Skeletal muscle satellite cell (primary cell): Measurements from ENCODE around the gene KRTAP4-3.
"Not testable (repeated sequence)": the region's sequence is repeated elsewhere in the genome, so short reads cannot be mapped to it uniquely, and the experiment has no call there.

Experiments used
- H3K27me3 ChIP-seq: 2 replicates; pipeline ENCODE4 v1.7.0; 2013; ENCODE audit warnings: low read length; ENCODE audit not compliant: control insufficient read depth, insufficient read depth
- H3K36me3 ChIP-seq: 2 replicates; pipeline ENCODE4 v1.7.0; 2013; ENCODE audit warnings: mild to moderate bottlenecking, control low read depth, low read length; ENCODE audit not compliant: insufficient read depth
- H3K4me1 ChIP-seq: 2 replicates; pipeline ENCODE4 v1.7.0; 2013; ENCODE audit warnings: low read length; ENCODE audit not compliant: control insufficient read depth, insufficient read depth
- H3K4me2 ChIP-seq: 2 replicates; pipeline ENCODE4 v1.7.0; 2013; ENCODE audit warnings: mild to moderate bottlenecking, low read length
- H3K4me3 ChIP-seq: 2 replicates; pipeline ENCODE4 v1.7.0; 2013; ENCODE audit warnings: low read length
- H3K9ac ChIP-seq: 2 replicates; pipeline ENCODE4 v1.7.0; 2013; ENCODE audit warnings: mild to moderate bottlenecking, low read depth, low read length, moderate library complexity
- H3K9me3 ChIP-seq: replicated peaks from 2 replicates; pipeline ENCODE4 v1.7.0; 2013; ENCODE audit warnings: mild to moderate bottlenecking, control low read depth, low read length

The KRTAP4-3 gene

DNA sequence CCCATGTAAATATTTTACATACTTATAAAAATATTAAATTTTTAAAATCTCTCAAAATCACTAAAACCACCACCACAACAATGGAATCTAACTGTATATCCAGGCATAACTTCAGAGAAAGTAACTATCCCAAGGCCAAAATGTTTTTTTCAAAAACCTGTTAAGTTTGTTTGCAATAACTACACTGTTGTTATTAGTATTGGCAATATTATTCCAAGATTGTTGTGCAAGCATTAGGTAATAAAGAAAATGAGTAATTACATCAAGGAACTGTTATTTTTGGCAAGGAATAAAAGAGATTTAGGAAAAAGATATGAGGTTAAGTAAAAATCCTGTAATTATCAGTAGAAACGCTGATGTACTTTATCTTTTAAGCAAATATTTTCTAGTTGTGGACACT is 40.6 kb downstream of the KRTAP4-3 start:
- H3K4me2 ChIP-seq: no peak overlapping the region
- H3K4me3 ChIP-seq: no peak overlapping the region
- H3K9me3 ChIP-seq: no peaks in the 10 kb centered on the region
- no peak overlapping the region for H3K9ac ChIP-seq
- H3K27me3 ChIP-seq: no peaks in the 10 kb centered on the region
- peaks cover 17% of the 10 kb centered on the region for H3K4me1 ChIP-seq
- no peaks in the 10 kb centered on the region for H3K36me3 ChIP-seq

DNA sequence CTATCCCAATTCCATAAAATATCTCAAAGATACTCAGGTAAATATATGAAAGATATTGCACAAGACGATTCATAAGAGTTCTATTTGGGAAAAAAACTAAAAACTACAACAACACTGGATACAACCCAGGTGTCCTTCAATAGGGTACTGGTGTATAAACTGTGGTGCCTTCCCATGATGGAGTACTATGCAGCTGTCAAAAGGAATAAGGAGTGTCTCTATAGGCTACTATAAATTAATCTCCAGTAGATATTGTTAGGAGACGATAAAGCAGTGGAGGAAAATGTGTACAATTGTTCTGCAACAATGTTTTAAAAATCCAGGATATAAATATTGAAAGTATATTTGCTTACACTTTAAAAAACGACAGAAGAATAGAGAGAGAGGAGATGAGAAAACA is 41.6 kb downstream of the KRTAP4-3 start:
- H3K9me3 ChIP-seq: no peaks in the 10 kb centered on the region
- H3K4me3 ChIP-seq: no peak overlapping the region
- no peaks in the 10 kb centered on the region for H3K36me3 ChIP-seq
- H3K27me3 ChIP-seq: no peaks in the 10 kb centered on the region
- H3K4me2 ChIP-seq: no peak overlapping the region
- peaks cover 7% of the 10 kb centered on the region for H3K4me1 ChIP-seq
- H3K9ac ChIP-seq: no peak overlapping the region

DNA sequence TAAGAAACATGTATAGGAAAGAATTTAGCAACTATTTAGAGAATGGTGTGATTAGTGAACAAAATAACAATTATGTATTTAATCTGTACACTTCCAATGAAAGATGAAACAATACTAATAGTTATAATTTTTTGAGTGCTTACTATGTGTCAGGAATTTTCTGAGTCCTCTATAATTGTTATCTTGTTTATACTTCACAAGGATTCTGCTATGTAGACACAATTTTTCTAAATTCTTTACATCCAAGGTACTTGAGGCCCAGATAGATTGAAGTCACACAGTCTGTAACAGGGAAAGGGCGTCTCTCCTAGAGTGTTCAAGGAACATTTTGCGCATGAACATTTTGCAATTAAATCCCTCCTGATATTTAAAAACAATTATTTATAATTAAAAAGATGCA is 43.0 kb downstream of the KRTAP4-3 start:
- no peak overlapping the region for H3K9ac ChIP-seq
- H3K9me3 ChIP-seq: no peaks in the 10 kb centered on the region

DNA sequence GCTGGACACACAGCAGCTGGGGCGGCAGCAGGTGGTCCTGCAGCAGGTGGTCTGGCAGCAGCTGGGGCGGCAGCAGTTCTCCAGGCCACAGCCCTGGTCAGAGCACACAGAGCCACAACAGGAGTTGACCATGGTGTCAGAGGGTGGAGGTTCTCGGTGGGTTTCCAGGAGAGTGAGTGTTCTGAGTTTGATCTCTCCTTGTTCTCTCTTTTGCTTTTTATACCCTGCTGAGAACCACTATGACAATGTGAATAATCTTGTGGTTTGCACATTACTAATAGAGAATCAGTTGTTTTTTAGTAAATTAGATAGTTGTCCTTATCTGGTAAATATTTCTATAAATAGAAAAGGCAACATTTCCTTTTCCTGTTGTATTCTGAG is 44.0 kb downstream of the KRTAP4-3 start, which contains the start of gene KRTAP4-12:
Gene KRTAP4-12, minus strand, starts transcription at position 192 of the 381 bp plus-strand sequence. Its CDS starts 60 bp downstream, at position 132.
- not testable (repeated sequence) for H3K36me3 ChIP-seq, H3K4me3 ChIP-seq, H3K4me2 ChIP-seq, H3K4me1 ChIP-seq, H3K27me3 ChIP-seq, H3K9me3 ChIP-seq, H3K9ac ChIP-seq

More for the DNA sequence above, 43.0 kb downstream of the KRTAP4-3 start:
- Histone ChIP-seq H3K27me3 (no peaks in the 10 kb centered on the region), H3K4me1 (peaks cover 4% of the 10 kb centered on the region), H3K4me3 (no peak overlapping the region), H3K4me2 (no peak overlapping the region), H3K36me3 (no peaks in the 10 kb centered on the region)

DNA sequence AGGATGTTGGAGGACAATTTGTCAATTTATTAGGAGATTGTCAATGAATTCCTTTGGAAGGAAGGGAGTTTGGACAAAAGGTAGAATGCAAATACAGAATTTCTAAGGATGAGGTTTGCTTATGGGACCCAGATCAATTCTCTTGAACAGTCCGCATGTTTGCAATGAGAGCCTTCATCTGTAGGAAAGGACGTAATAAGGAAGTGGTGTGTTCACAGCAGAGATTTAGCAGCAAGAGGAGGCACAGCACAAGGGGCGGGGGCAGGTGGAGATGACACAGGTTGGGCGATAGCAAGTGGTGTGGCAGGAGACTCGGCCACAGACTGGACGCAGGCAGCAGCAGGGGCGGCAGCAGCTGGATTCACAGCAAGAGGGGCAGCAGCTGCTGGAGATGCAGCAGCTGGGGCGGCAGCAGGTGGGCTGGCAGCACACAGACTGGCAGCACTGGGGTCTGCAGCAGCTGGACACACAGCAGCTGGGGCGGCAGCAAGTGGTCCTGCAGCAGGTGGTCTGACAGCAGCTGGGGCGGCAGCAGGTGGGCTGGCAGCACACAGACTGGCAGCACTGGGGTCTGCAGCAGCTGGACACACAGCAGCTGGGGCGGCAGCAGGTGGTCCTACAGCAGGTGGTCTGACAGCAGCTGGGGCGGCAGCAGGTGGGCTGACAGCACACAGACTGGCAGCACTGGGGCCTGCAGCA is 44.6 kb downstream of the KRTAP4-3 start:
- not testable (repeated sequence) for H3K9me3 ChIP-seq, H3K4me1 ChIP-seq, H3K36me3 ChIP-seq, H3K4me2 ChIP-seq, H3K4me3 ChIP-seq, H3K9ac ChIP-seq, H3K27me3 ChIP-seq

DNA sequence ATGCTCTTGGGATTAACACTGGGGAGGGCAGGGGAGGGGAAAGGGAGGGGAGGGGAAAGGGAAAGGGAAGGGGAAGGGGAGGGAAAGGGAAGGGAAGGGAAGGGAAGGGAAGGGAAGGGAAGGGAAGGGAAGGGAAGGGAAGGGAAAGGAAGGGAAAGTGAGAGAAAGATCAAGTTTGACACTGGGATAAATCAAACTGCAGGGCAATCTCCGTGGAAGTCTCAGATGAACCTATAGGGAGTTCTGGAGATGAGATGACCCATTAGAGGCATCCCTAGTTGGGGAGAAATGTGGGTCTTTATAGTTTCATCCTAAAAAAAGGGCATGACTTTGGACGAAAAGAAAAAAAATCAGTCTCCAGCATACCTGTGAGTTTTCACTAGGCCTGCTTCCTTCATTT is 46.3 kb downstream of the KRTAP4-3 start:
- peaks cover 4% of the 10 kb centered on the region for H3K4me1 ChIP-seq

DNA sequence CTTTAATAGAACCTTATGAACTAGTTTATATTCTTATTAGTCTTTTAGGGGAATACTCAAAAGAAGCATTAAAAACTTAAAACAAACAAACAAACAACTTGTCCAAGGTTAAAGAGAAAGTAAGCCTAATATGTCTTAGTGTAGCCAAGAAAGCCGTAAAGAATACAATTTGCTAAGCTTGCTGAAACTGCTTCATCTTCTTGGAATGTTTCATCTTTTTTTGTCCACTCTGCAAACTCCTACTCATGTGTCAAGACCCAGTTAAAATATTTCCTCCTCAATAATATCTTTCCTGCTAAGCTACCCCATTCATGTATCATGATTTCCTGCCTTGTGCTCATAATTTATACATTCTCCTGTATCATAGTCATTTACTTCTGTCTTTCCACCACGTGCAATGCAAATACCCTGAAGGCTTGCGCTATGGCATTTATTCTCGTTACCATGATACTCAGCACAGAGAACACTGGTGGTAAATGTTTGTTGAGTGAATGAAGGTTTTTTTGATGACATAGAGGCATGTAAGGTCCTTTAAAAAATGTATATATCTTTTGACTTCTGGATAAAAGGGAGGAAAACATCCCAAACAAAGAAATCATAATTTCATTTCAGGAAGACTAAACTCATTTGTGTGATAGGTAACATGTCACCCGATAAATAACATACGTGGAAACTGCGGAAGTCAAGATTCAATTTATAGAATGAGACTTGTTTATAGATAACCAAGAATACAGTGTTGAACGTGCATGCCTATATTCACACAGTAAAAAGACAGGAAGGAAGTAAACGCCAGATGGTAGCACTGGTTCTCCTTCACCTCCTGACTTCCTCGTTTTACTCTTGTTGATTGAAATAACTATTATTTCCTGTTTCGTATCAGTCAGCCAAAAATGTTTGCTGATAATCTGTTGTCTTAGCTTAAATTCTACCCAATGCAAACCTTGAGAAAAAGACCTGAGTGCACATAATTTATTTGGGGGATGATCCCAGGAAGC is 48.0 kb downstream of the KRTAP4-3 start:
- H3K9ac ChIP-seq, H3K36me3 ChIP-seq, H3K4me1 ChIP-seq: not testable (repeated sequence)

More for the DNA sequence above, 46.3 kb downstream of the KRTAP4-3 start:
- H3K4me2 ChIP-seq: no peak overlapping the region
- H3K9me3 ChIP-seq: no peaks in the 10 kb centered on the region
- H3K4me3 ChIP-seq: no peak overlapping the region
- no peaks in the 10 kb centered on the region for H3K36me3 ChIP-seq
- H3K9ac ChIP-seq: no peak overlapping the region
- no peaks in the 10 kb centered on the region for H3K27me3 ChIP-seq

DNA sequence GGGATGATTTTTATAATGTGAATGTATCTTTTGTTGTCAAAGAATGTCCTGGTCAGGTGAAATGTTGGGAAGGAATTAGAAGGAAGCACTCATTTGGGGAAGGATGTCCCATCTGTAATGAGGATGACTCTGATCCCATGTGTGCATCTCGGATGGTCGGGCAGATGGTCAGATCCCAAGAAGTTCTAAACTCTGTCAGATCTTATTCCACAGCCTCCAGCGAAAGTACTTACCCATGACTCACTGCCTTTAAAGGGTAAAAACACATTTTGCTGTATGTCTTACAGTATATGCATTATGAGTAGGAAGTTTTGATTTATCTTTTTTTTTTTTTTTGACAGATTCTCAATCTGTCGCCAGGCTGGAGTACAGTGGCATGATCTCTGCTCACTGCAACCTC is 49.3 kb downstream of the KRTAP4-3 start:
- Histone ChIP-seq H3K36me3 (no peaks in the 10 kb centered on the region), H3K4me3 (no peak overlapping the region), H3K9ac (no peak overlapping the region), H3K4me1 (no peaks in the 10 kb centered on the region), H3K27me3 (no peaks in the 10 kb centered on the region), H3K4me2 (no peak overlapping the region), H3K9me3 (no peaks in the 10 kb centered on the region)

More for the DNA sequence above, 48.0 kb downstream of the KRTAP4-3 start:
- H3K4me3 ChIP-seq, H3K27me3 ChIP-seq, H3K9me3 ChIP-seq, H3K4me2 ChIP-seq: not testable (repeated sequence)

DNA sequence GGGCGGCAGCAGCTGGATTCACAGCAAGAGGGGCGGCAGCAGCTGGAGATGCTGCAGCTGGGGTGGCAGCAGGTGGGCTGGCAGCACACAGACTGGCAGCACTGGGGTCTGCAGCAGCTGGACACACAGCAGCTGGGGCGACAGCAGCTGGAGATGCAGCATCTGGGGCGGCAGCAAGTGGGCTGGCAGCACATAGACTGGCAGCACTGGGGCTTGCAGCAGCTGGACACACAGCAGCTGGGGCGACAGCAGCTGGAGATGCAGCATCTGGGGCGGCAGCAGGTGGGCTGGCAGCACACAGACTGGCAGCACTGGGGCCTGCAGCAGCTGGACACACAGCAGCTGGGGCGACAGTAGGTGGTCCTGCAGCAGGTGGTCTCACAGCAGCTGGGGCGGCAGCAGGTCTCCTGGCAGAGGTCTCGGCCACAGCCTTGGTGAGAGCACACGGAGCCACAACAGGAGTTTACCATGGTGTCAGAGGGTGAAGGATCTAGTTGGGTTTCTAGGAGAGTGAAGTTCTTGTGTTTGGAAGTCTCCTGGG is 50.1 kb downstream of the KRTAP4-3 start, which contains the start of gene KRTAP4-11:
Gene KRTAP4-11, minus strand, starts transcription at position 528 of the 541 bp plus-strand sequence. Its CDS starts 58 bp downstream, at position 470.
- not testable (repeated sequence) for H3K4me1 ChIP-seq, H3K4me3 ChIP-seq, H3K36me3 ChIP-seq, H3K9ac ChIP-seq, H3K4me2 ChIP-seq, H3K27me3 ChIP-seq, H3K9me3 ChIP-seq
